ENCODE measurements around the gene DDN. TPM values are rescaled to one million over a fixed set of nuclear protein-coding genes. Genes with fewer than 3 reads are reported as not detected.
A peak's percentile ranks its signal among the peaks of the same experiment; 100 is the strongest.

The DDN gene
- total and polyA plus RNA-seq, 2 donors from 2014 or later: 27.0 TPM; not detected in 1

GRCh38 chr12:48961801-48962200, 37.4 kb downstream of the DDN start:
- Histone ChIP-seq H3K4me1 (ENCODE audit: control insufficient read depth in 2 of 3, insufficient read depth in 2 of 3, low read depth in 1 of 3, low read length in 3 of 3) (peaks cover 2 to 6% (median 5%) of the 10 kb centered on the region in 3 donors), H3K4me3 (ENCODE audit: low read length in 3 of 3) (no peak overlapping the region), H3K36me3 (ENCODE audit: control insufficient read depth in 2 of 3, insufficient read depth in 3 of 3, low read length in 3 of 3) (no peaks in the 10 kb centered on the region), H3K9ac (ENCODE audit: low read length in 3 of 3) (no peak overlapping the region), H3K27me3 (ENCODE audit: control insufficient read depth, insufficient read depth, low read length) (peaks cover 4% of the 10 kb centered on the region), H3K27ac (ENCODE audit: low read depth in 2 of 2, low read length in 2 of 2) (no peak overlapping the region), H3K9me3 (ENCODE audit: control insufficient read depth in 2 of 3, insufficient read depth in 1 of 3, low read length in 3 of 3) (no peaks in the 10 kb centered on the region)
- TF ChIP-seq, protein P1, sequence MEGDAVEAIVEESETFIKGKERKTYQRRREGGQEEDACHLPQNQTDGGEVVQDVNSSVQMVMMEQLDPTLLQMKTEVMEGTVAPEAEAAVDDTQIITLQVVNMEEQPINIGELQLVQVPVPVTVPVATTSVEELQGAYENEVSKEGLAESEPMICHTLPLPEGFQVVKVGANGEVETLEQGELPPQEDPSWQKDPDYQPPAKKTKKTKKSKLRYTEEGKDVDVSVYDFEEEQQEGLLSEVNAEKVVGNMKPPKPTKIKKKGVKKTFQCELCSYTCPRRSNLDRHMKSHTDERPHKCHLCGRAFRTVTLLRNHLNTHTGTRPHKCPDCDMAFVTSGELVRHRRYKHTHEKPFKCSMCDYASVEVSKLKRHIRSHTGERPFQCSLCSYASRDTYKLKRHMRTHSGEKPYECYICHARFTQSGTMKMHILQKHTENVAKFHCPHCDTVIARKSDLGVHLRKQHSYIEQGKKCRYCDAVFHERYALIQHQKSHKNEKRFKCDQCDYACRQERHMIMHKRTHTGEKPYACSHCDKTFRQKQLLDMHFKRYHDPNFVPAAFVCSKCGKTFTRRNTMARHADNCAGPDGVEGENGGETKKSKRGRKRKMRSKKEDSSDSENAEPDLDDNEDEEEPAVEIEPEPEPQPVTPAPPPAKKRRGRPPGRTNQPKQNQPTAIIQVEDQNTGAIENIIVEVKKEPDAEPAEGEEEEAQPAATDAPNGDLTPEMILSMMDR (IDR thresholded peaks at IDR 0.05; ENCODE audit: borderline replicate concordance, extremely low read depth, insufficient read depth): no peak
- intact Hi-C loops (cut with DNase I): no loop called here
- FAIRE-seq: no peak
- no peak for DNase-seq

DNA sequence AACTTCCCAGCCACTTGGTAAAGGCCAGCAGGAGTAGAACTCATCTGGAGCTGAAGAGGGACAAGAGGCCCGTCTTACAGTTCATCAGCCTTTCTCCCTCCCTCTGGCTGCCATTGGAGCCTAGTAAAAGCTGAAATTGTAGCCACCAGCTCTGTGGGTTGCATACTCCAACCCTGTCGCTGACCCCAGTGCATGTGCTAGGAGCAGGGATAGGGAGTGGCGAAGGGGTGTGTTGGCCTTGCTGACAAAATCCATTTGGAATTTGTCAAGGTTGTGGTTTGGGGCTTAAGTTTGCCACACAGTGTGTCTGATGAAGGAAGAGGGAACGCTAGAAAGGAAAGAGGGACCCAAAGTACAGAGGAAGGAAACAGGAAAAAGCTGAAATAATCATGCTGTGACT, 37.8 kb downstream of the DDN start:
- TF ChIP-seq, protein P1 (IDR thresholded peaks at IDR 0.05; ENCODE audit: borderline replicate concordance, extremely low read depth, insufficient read depth): no peak
- FAIRE-seq (no peak), DNase-seq (no peak)
- no peaks in the 10 kb centered on the region for H3K36me3 ChIP-seq (ENCODE audit: control insufficient read depth in 2 of 3, insufficient read depth in 3 of 3, low read length in 3 of 3)
- intact Hi-C loops (cut with DNase I): no loop called here
- H3K27me3 ChIP-seq (ENCODE audit: control insufficient read depth, insufficient read depth, low read length): no peaks in the 10 kb centered on the region
- no peak overlapping the region for H3K4me3 ChIP-seq (ENCODE audit: low read length in 3 of 3)
- H3K9me3 ChIP-seq (ENCODE audit: control insufficient read depth in 2 of 3, insufficient read depth in 1 of 3, low read length in 3 of 3): no peaks in the 10 kb centered on the region
- no peak overlapping the region for H3K27ac ChIP-seq (ENCODE audit: low read depth in 2 of 2, low read length in 2 of 2)
- no peak overlapping the region for H3K9ac ChIP-seq (ENCODE audit: low read length in 3 of 3)
- H3K4me1 ChIP-seq (ENCODE audit: control insufficient read depth in 2 of 3, insufficient read depth in 2 of 3, low read depth in 1 of 3, low read length in 3 of 3): peaks cover 2 to 6% (median 5%) of the 10 kb centered on the region in 3 donors

GRCh38 chr12:48960834-48961233, 38.3 kb downstream of the DDN start:
- H3K4me1 ChIP-seq (ENCODE audit: control insufficient read depth in 2 of 3, insufficient read depth in 2 of 3, low read depth in 1 of 3, low read length in 3 of 3): peaks cover 3 to 10% (median 9%) of the 10 kb centered on the region in 3 donors
- intact Hi-C loops (cut with DNase I): no loop called here
- DNase-seq (no peak), FAIRE-seq (no peak)
- no peaks in the 10 kb centered on the region for H3K27me3 ChIP-seq (ENCODE audit: control insufficient read depth, insufficient read depth, low read length)
- H3K4me3 ChIP-seq (ENCODE audit: low read length in 3 of 3): no peak overlapping the region
- no peak overlapping the region for H3K9ac ChIP-seq (ENCODE audit: low read length in 3 of 3)
- H3K27ac ChIP-seq (ENCODE audit: low read depth in 2 of 2, low read length in 2 of 2): no peak overlapping the region
- H3K9me3 ChIP-seq (ENCODE audit: control insufficient read depth in 2 of 3, insufficient read depth in 1 of 3, low read length in 3 of 3): no peaks in the 10 kb centered on the region
- TF ChIP-seq, protein P1 (IDR thresholded peaks at IDR 0.05; ENCODE audit: borderline replicate concordance, extremely low read depth, insufficient read depth): no peak
- no peaks in the 10 kb centered on the region for H3K36me3 ChIP-seq (ENCODE audit: control insufficient read depth in 2 of 3, insufficient read depth in 3 of 3, low read length in 3 of 3)

GRCh38 chr12:48958049-48958388, 41.2 kb downstream of the DDN start:
- Histone ChIP-seq H3K4me1 (ENCODE audit: control insufficient read depth in 2 of 3, insufficient read depth in 2 of 3, low read depth in 1 of 3, low read length in 3 of 3) (peaks cover 6 to 12% (median 10%) of the 10 kb centered on the region in 3 donors), H3K4me3 (ENCODE audit: low read length in 3 of 3) (peak overlapping the region; percentile 84 to 94 (median 91)), H3K36me3 (ENCODE audit: control insufficient read depth in 2 of 3, insufficient read depth in 3 of 3, low read length in 3 of 3) (peaks cover 0 to 4% (median 0%) of the 10 kb centered on the region in 3 donors), H3K27ac (ENCODE audit: low read depth in 2 of 2, low read length in 2 of 2) (no peak overlapping the region), H3K9ac (ENCODE audit: low read length in 3 of 3) (peak overlapping the region in 2 of 3 donors; percentile 74 to 75), H3K9me3 (ENCODE audit: control insufficient read depth in 2 of 3, insufficient read depth in 1 of 3, low read length in 3 of 3) (no peaks in the 10 kb centered on the region), H3K27me3 (ENCODE audit: control insufficient read depth, insufficient read depth, low read length) (no peaks in the 10 kb centered on the region)
- DNase-seq: no peak
- FAIRE-seq: no peak
- intact Hi-C loops (cut with DNase I): no loop called here
- TF ChIP-seq, protein P1 (IDR thresholded peaks at IDR 0.05; ENCODE audit: borderline replicate concordance, extremely low read depth, insufficient read depth): no peak
